GM12864 (cell line): ENCODE data around the gene ALB.

Experiments
- DNase-seq: peaks from one replicate; pipeline ENCODE4 v3.0.0-alpha.2; 2011; ENCODE audit warnings: low read depth
- H3K4me3 ChIP-seq: 2 replicates; pipeline ENCODE4 v1.5.1; 2011; ENCODE audit warnings: mild to moderate bottlenecking, low read depth, low read length, control low read depth
- TF ChIP-seq, protein P1 (sequence below): IDR thresholded peaks from 2 replicates; pipeline ENCODE4 v1.5.1; 2011; ENCODE audit warnings: low read depth, mild to moderate bottlenecking, moderate library complexity, low read length, control low read depth, inconsistent platforms; ENCODE audit errors: missing control alignments

Gene ALB

DNA sequence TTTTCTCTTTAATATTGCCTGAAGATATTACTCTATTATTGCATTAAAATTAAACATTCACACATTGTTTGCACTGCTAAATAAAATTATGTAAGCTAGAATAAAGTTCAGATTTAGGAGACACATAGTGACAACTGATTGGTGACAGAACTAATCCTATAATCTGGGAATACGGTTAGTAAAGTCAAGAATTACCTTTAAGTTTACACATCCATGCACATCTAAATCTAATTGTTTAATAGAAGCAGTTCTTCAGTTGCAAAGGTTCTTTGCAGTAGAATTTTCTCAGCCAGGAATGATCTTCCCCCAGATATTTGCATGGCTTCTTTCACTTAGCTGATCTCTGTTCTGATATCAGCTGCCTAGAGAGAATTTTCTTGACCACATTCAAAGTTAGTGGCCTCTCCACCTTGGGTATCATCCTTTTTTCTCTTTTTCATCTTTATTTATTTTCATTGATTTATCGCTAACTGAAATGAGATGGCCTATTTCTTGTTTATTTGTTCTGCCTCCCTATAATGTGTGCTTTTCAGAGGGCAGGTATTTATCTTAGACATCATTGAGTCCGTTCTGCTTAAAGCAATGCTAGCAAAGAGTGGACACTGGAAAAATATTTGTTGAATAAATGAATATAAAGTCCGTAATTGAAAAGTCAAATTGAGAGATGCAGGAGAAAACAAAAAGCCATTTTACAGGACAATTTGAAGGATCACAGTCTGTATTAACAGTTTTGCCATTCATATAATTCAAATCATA is 44.5 kb downstream of the ALB start:
- no peak overlapping the region for H3K4me3 ChIP-seq
- TF ChIP-seq, protein P1, sequence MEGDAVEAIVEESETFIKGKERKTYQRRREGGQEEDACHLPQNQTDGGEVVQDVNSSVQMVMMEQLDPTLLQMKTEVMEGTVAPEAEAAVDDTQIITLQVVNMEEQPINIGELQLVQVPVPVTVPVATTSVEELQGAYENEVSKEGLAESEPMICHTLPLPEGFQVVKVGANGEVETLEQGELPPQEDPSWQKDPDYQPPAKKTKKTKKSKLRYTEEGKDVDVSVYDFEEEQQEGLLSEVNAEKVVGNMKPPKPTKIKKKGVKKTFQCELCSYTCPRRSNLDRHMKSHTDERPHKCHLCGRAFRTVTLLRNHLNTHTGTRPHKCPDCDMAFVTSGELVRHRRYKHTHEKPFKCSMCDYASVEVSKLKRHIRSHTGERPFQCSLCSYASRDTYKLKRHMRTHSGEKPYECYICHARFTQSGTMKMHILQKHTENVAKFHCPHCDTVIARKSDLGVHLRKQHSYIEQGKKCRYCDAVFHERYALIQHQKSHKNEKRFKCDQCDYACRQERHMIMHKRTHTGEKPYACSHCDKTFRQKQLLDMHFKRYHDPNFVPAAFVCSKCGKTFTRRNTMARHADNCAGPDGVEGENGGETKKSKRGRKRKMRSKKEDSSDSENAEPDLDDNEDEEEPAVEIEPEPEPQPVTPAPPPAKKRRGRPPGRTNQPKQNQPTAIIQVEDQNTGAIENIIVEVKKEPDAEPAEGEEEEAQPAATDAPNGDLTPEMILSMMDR = no peak
- no peak for DNase-seq

- no peak for DNase-seq
- TF ChIP-seq, protein P1 = no peak
- no peak overlapping the region for H3K4me3 ChIP-seq
Measured at GRCh38 chr4:73450398-73451004, 46.4 kb downstream of the ALB start.

DNA sequence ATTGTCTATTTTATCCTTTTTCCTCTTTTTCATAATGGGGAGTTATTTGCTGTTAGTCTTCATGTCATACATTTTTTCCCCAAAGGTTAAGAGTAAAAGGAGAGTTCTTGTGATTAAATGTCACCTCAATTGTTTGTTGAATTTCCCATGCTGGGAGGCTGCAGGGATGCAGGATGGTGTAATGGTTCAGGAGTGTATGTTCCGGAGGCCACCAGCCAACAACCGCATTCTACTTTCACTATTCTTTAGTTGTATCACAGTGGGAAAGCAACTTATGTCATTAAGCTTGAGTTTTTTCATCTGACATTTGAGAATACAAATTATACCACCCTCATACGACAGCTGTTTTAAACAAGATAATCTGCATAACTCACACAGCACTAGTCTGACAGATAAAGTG is 47.3 kb downstream of the ALB start:
- DNase-seq = no peak
- TF ChIP-seq, protein P1 = no peak
- H3K4me3 ChIP-seq = no peak overlapping the region

- H3K4me3 ChIP-seq = no peak overlapping the region
- DNase-seq = no peak
- TF ChIP-seq, protein P1 = no peak
Measured at GRCh38 chr4:73451981-73452747, 48.1 kb downstream of the ALB start.

DNA sequence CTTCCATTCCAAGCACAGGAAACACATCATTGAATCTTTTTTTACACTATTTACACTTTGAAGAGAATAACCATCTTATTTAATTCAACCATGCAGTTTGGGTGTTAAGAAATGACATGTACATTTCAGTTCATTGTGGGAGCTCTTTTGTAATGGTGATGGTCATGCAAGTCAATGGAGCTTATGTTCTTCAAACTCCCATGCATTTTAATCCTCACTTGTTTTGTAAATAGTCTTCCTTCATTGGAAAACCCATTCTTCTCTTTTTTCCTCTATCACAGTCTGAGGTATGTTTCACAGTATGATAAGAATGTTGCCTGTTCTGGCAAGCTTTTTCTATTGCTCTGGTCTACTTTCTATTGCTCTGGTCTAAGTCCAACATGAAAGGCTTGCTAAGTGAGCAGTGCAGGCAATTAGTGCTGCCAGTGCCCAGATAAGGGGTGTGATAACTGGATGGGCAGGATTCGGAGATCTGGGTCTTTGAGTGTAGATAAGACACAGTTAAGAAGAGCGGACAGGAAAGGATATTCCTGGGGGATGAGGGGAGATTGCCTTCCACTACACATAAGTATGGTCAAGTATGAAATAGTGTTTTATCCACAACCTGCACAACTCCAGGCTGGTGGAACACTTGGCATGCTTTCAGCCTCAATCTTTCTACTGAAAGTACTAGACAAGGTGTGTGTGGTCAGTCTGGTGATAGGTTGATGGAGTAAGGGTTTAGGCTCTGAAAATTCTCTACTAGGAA is 49.0 kb downstream of the ALB start:
- no peak overlapping the region for H3K4me3 ChIP-seq
- TF ChIP-seq, protein P1 = no peak
- DNase-seq = no peak

GRCh38 chr4:73453701-73454005 is 49.6 kb downstream of the ALB start:
- no peak overlapping the region for H3K4me3 ChIP-seq
- TF ChIP-seq, protein P1 = no peak
- DNase-seq = no peak
